Brain microvascular endothelial cell (primary cell): ENCODE measurements around the gene TBCB.

Experiments used
- DNase-seq: peaks from one replicate; pipeline ENCODE4 v3.0.0-alpha.2; 2020
- H3K27ac ChIP-seq: fragments of 250-450 bp; sonication (Bioruptor Pico); 2 replicates; pipeline ENCODE4 v1.5.1; 2020; ENCODE audit warnings: mild to moderate bottlenecking, moderate library complexity
- H3K27me3 ChIP-seq: fragments of 250-450 bp; sonication (Bioruptor Pico); replicated peaks from 2 replicates; pipeline ENCODE4 v1.5.1; 2020; ENCODE audit warnings: mild to moderate bottlenecking
- H3K36me3 ChIP-seq: fragments of 250-450 bp; sonication (Bioruptor Pico); replicated peaks from 2 replicates; pipeline ENCODE4 v1.5.1; 2020; ENCODE audit warnings: mild to moderate bottlenecking
- H3K4me3 ChIP-seq: 2 replicates; pipeline ENCODE4 v1.5.1; 2011; ENCODE audit warnings: low read depth, mild to moderate bottlenecking, control low read depth, low read length, moderate library complexity
- CTCF ChIP-seq: IDR thresholded peaks from 2 replicates; pipeline ENCODE4 v1.5.1; 2011; ENCODE audit warnings: low read depth, mild to moderate bottlenecking, moderate library complexity, low read length, control low read depth, inconsistent platforms; ENCODE audit errors: missing control alignments
- in situ Hi-C: cut with HindIII; loops from 2 replicates; pipeline ENCODE4 v1.10.0; 2017; ENCODE audit warnings: low sequenced_read_pairs, low pct_ligation_motif_present

TBCB gene

GRCh38 chr19:36106441-36106840, 8.8 kb upstream of the TBCB start:
- no peaks in the 10 kb centered on the region for H3K36me3 ChIP-seq
- TF ChIP-seq CTCF, result no peak

GRCh38 chr19:36106991-36107390, 8.3 kb upstream of the TBCB start:
- Histone ChIP-seq H3K4me3 (no peak overlapping the region), H3K27ac (no peak overlapping the region), H3K36me3 (no peaks in the 10 kb centered on the region), H3K27me3 (no peaks in the 10 kb centered on the region)
- no peak for DNase-seq
- TF ChIP-seq CTCF, result no peak
- in situ Hi-C loops, result no loop called here

More at GRCh38 chr19:36106441-36106840, 8.8 kb upstream of the TBCB start:
- in situ Hi-C loops, result no loop called here
- no peak overlapping the region for H3K27ac ChIP-seq
- no peaks in the 10 kb centered on the region for H3K27me3 ChIP-seq
- no peak for DNase-seq
- no peak overlapping the region for H3K4me3 ChIP-seq

GRCh38 chr19:36108684-36109083, 6.6 kb upstream of the TBCB start:
- no peak for TF ChIP-seq CTCF
- Histone ChIP-seq H3K36me3 (no peaks in the 10 kb centered on the region), H3K27me3 (no peaks in the 10 kb centered on the region)

DNA sequence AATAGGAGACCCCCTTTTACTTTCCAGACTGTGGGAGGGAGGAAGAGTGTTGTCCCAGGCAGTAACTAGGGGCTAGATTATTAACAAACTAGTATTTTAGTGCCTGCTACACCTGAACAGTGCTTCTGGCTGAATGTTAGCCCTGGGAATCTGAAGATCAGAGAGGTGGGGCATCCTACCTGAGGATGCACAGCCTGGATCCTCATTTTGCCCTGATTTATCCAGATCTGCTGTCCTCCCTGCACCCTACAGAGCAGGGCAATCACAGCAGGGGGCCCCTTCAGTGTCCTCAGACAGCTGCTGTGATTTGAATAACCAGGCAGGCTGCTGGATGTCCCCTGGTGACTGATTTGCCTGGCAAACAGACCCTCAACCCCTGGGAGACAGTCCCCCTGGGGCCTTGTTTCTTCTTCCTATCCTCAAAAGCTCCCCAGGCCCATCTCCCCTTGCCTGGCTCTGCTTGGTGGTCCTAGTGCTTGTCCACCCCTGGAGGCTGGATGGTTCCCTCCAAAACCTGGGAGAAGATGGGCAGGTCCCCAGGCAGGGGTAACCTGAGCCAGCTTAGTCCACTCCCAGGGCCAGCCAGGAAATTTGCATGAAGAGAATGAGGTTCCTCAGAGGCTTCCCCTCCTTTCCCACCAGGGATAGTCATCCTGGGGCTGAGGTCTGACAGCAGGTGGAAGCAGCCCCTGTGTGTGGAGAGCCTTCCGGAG, 4.6 kb upstream of the TBCB start, which contains the start of gene OVOL3:
OVOL3 (plus strand) TSS at position 657 of the 713 bp plus-strand sequence. CDS start 60 bp downstream, outside the sequence.
- H3K4me3 ChIP-seq, result no peak within 1 kb of the TSS
- no peaks in the 10 kb centered on the region for H3K36me3 ChIP-seq
- H3K27ac ChIP-seq, result no peak within 1 kb of the TSS
- DNase-seq, result no peak
- H3K27me3 ChIP-seq, result no peaks in the 10 kb centered on the region
- in situ Hi-C loops, result no loop called here
- TF ChIP-seq CTCF, result no peak

More at GRCh38 chr19:36108684-36109083, 6.6 kb upstream of the TBCB start:
- Histone ChIP-seq H3K27ac (no peak overlapping the region), H3K4me3 (no peak overlapping the region)
- in situ Hi-C loops, result no loop called here
- no peak for DNase-seq

GRCh38 chr19:36111200-36111539, 4.1 kb upstream of the TBCB start:
- Histone ChIP-seq H3K27me3 (no peaks in the 10 kb centered on the region), H3K36me3 (no peaks in the 10 kb centered on the region), H3K4me3 (no peak overlapping the region), H3K27ac (no peak overlapping the region)
- DNase-seq, result no peak
- in situ Hi-C loops, result no loop called here
- no peak for TF ChIP-seq CTCF

- no peak for TF ChIP-seq CTCF
- H3K4me3 ChIP-seq, result no peak overlapping the region
- H3K36me3 ChIP-seq, result no peaks in the 10 kb centered on the region
- H3K27ac ChIP-seq, result no peak overlapping the region
- DNase-seq, result no peak
- no peaks in the 10 kb centered on the region for H3K27me3 ChIP-seq
- in situ Hi-C loops, result no loop called here
These were observed 2.6 kb upstream of the TBCB start for GRCh38 chr19:36112678-36113077.
